ENCODE results near the gene EPHA3. TPM values are rescaled to one million over a fixed set of nuclear protein-coding genes. Genes with fewer than 3 reads are reported as not detected.

Gene EPHA3
- total and polyA plus RNA-seq, 9 of the 15 experiments (the other 6 are each of a cell fraction or from before 2014, with no cell fraction given): not detected

GRCh38 chr3:89326997-89327396 is 219.6 kb downstream of the EPHA3 start:
- CTCF ChIA-PET (ENCODE audit: low intra/inter-chr PET ratio): no interaction called here
- no peaks in the 10 kb centered on the region for H3K4me1 ChIP-seq (replicated peaks in 1 of 2; ENCODE audit: control insufficient read depth in 2 of 2, insufficient read depth in 2 of 2, low read length in 2 of 2)
- H3K36me3 ChIP-seq (ENCODE audit: control insufficient read depth, insufficient read depth, low read length): no peaks in the 10 kb centered on the region
- DNase-seq (ENCODE audit: extremely low read depth in 1 of 4, low spot score in 3 of 4) (no peak), FAIRE-seq (no peak), ATAC-seq (no peak)
- no peaks in the 10 kb centered on the region for H3K9me1 ChIP-seq (ENCODE audit: control insufficient read depth, insufficient read depth, low read length)
- WGBS (ENCODE audit: insufficient coverage, low coverage, missing lambda C conversion rate): 0% methylated on average over 1 of the region's 1 CpG
- H2AFZ ChIP-seq (ENCODE audit: low read depth, low read length): no peak overlapping the region
- H3K4me3 ChIP-seq: no peak overlapping the region
- H3K27ac ChIP-seq (ENCODE audit: extremely low read depth, low read depth, low read length): no peak overlapping the region
- H3K4me2 ChIP-seq (ENCODE audit: insufficient read depth, low read length): no peak overlapping the region
- H3K9ac ChIP-seq (ENCODE audit: insufficient read depth in 1 of 2, low read depth in 2 of 2, low read length in 2 of 2): no peak overlapping the region
- intact Hi-C loops (cut with micrococcal nuclease) (no loop called here), in situ Hi-C loops (cut with MboI) (no loop called here)
- TF ChIP-seq BCL6 (CRISPR knock-in tag; IDR thresholded peaks at IDR 0.05): no peak
- TF ChIP-seq PHF8 (IDR thresholded peaks at IDR 0.05; ENCODE audit: borderline replicate concordance, low read length): no peak
- TF ChIP-seq NR4A1 (CRISPR knock-in tag; IDR thresholded peaks at IDR 0.05): no peak
- no peak for TF ChIP-seq NR4A1 (tag; IDR thresholded peaks at IDR 0.05)
- TF ChIP-seq, protein P1, sequence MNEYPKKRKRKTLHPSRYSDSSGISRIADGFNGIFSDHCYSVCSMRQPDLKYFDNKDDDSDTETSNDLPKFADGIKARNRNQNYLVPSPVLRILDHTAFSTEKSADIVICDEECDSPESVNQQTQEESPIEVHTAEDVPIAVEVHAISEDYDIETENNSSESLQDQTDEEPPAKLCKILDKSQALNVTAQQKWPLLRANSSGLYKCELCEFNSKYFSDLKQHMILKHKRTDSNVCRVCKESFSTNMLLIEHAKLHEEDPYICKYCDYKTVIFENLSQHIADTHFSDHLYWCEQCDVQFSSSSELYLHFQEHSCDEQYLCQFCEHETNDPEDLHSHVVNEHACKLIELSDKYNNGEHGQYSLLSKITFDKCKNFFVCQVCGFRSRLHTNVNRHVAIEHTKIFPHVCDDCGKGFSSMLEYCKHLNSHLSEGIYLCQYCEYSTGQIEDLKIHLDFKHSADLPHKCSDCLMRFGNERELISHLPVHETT (CRISPR knock-in tag; conservative IDR thresholded peaks at IDR 0.05 in 1 of 2, IDR thresholded peaks at IDR 0.05 in 1 of 2): no peak
- TF ChIP-seq EGR1 (conservative IDR thresholded peaks at IDR 0.05): no peak
- no peak for TF ChIP-seq CBFA2T3 (IDR thresholded peaks at IDR 0.05)
- TF ChIP-seq FOXK1 (CRISPR knock-in tag; IDR thresholded peaks at IDR 0.05; ENCODE audit: borderline replicate concordance): no peak
- TF ChIP-seq FUS (optimal IDR thresholded peaks at IDR 0.05; ENCODE audit: low read depth, low read length): no peak
- TF ChIP-seq RBM22 (IDR thresholded peaks at IDR 0.05; ENCODE audit: low read depth, low read length, poor library complexity, severe bottlenecking): no peak
- no peak for TF ChIP-seq ZKSCAN8 (CRISPR knock-in tag; IDR thresholded peaks at IDR 0.05)
- TF ChIP-seq, protein P2, sequence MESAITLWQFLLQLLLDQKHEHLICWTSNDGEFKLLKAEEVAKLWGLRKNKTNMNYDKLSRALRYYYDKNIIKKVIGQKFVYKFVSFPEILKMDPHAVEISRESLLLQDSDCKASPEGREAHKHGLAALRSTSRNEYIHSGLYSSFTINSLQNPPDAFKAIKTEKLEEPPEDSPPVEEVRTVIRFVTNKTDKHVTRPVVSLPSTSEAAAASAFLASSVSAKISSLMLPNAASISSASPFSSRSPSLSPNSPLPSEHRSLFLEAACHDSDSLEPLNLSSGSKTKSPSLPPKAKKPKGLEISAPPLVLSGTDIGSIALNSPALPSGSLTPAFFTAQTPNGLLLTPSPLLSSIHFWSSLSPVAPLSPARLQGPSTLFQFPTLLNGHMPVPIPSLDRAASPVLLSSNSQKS (CRISPR knock-in tag; IDR thresholded peaks at IDR 0.05): no peak
- H3K79me2 ChIP-seq (ENCODE audit: control insufficient read depth, insufficient read depth, low read length): no peaks in the 10 kb centered on the region
- H3K9me3 ChIP-seq (replicated peaks; ENCODE audit: control insufficient read depth, insufficient read depth, low read depth, low read length): no peaks in the 10 kb centered on the region
- POLR2A ChIA-PET: no interaction called here
- no peaks in the 10 kb centered on the region for H4K20me1 ChIP-seq (replicated peaks; ENCODE audit: control insufficient read depth, insufficient read depth, low read length)
- no peaks in the 10 kb centered on the region for H3K27me3 ChIP-seq (ENCODE audit: control insufficient read depth in 2 of 2, insufficient read depth in 2 of 2, low read length in 2 of 2)
- no TSS peak for BruUV-seq (replicated peaks)

Measured in K562 (cell line).